Right kidney (tissue), 1 donor: ENCODE results near the gene LUC7L.

Source experiments
- DNase-seq: peaks from one replicate; pipeline ENCODE4 v3.0.0-alpha.2; 2016

The LUC7L gene

GRCh38 chr16:140175-140857 is 88.9 kb downstream of the LUC7L start:
- no peak for DNase-seq
